SK-N-SH (cell line): ENCODE data around the gene DHDH. TPM values are rescaled to one million over a fixed set of nuclear protein-coding genes. Genes with fewer than 3 reads are reported as not detected.

Source experiments
- CTCF ChIA-PET: fragments of 300-600, 350-600 bp; formaldehyde crosslinking; extraction: SDS; loops from one replicate; lab custom pipeline; 2021; lab: Yijun Ruan, JAX
- POLR2A ChIA-PET: fragments of 350-600 bp; sonication (Branson Sonifier 250); formaldehyde crosslinking; extraction: SDS; loops from one replicate; lab custom pipeline; 2020; ENCODE audit warnings: antibody characterized with exemption, inconsistent platforms; lab: Yijun Ruan, JAX
- DNase-seq: peaks from one replicate; pipeline ENCODE4 v3.0.0; 2012
- H2AFZ ChIP-seq: fragments of 200-600 bp; sonication (generic); 2 replicates; pipeline ENCODE4 v1.8.1; 2016; ENCODE audit warnings: antibody characterized with exemption, mild to moderate bottlenecking, low read depth
- H3F3A ChIP-seq: fragments of 200-600 bp; sonication (generic); replicated peaks from 2 replicates; pipeline ENCODE3; 2016; ENCODE audit warnings: antibody characterized with exemption, mild to moderate bottlenecking; ENCODE audit not compliant: insufficient read depth
- H3K27ac ChIP-seq, 2 experiments: fragments of 200-500 bp in 1 of 2; fragments of 200-600 bp in 1 of 2; sonication (Bioruptor generic) in 1 of 2; sonication (generic), shearing (Covaris generic) in 1 of 2; 2 replicates each; pipeline versions ENCODE4 v1.5.1 to v1.6.1; 2014 to 2016; ENCODE audit warnings: low read depth in 2 of 2, inconsistent platforms in 1 of 2, low read length in 1 of 2, mild to moderate bottlenecking in 1 of 2, mixed read lengths in 1 of 2
- H3K27me3 ChIP-seq: fragments of 200-600 bp; sonication (generic), shearing (Covaris generic); 2 replicates; pipeline ENCODE4 v1.6.1; 2016; ENCODE audit warnings: mixed run types; ENCODE audit not compliant: insufficient read depth
- H3K36me3 ChIP-seq, 2 experiments: fragments of 200-500 bp in 1 of 2; fragments of 200-600 bp in 1 of 2; sonication (Bioruptor generic) in 1 of 2; sonication (generic) in 1 of 2; replicated peaks in 1 of 2; 2 replicates each; pipeline versions ENCODE3 to v1.5.1; 2014 to 2016; ENCODE audit warnings: low read length in 1 of 2, mild to moderate bottlenecking in 1 of 2; ENCODE audit not compliant: insufficient read depth in 2 of 2, control insufficient read depth in 1 of 2
- H3K4me1 ChIP-seq, 2 experiments: fragments of 200-500 bp in 1 of 2; fragments of 200-600 bp in 1 of 2; sonication (Bioruptor generic) in 1 of 2; sonication (generic), shearing (Covaris generic) in 1 of 2; 2 replicates each; pipeline versions ENCODE4 v1.5.1 to v1.6.1; 2014 to 2016; ENCODE audit warnings: low read depth in 1 of 2, low read length in 1 of 2, mixed run types in 1 of 2; ENCODE audit not compliant: insufficient read depth in 2 of 2, control insufficient read depth in 1 of 2
- H3K4me2 ChIP-seq: fragments of 200-600 bp; sonication (generic), shearing (Covaris generic); 2 replicates; pipeline ENCODE4 v1.6.1; 2017; ENCODE audit warnings: mixed run types
- H3K4me3 ChIP-seq, 2 experiments: fragments of 200-500 bp in 1 of 2; fragments of 200-600 bp in 1 of 2; sonication (Bioruptor generic) in 1 of 2; sonication (generic), shearing (Covaris generic) in 1 of 2; 2 replicates each; pipeline versions ENCODE4 v1.5.1 to v1.8.1; 2014 to 2016; ENCODE audit warnings: low read depth in 2 of 2, inconsistent platforms in 1 of 2, low read length in 1 of 2, mild to moderate bottlenecking in 1 of 2, mixed read lengths in 1 of 2, moderate library complexity in 1 of 2
- H3K79me2 ChIP-seq: fragments of 200-600 bp; sonication (generic); 2 replicates; pipeline ENCODE4 v1.8.1; 2017; ENCODE audit warnings: mild to moderate bottlenecking; ENCODE audit not compliant: insufficient read depth
- H3K9ac ChIP-seq: fragments of 200-600 bp; sonication (generic); 2 replicates; pipeline ENCODE4 v1.6.1; 2017; ENCODE audit warnings: mixed run types
- H3K9me2 ChIP-seq: fragments of 200-600 bp; sonication (generic); 2 replicates; pipeline ENCODE4 v1.6.1; 2017; ENCODE audit warnings: mixed run types
- H3K9me3 ChIP-seq: fragments of 200-600 bp; sonication (generic); 2 replicates; pipeline ENCODE4 v1.6.1; 2017; ENCODE audit warnings: mixed run types, mild to moderate bottlenecking, moderate library complexity
- H4K20me1 ChIP-seq: fragments of 200-600 bp; sonication (generic); 2 replicates; pipeline ENCODE4 v1.6.1; 2017; ENCODE audit warnings: mild to moderate bottlenecking, mixed run types; ENCODE audit not compliant: insufficient read depth
- ELF1 ChIP-seq: IDR thresholded peaks from 2 replicates; pipeline ENCODE4 v1.4.0; 2012
- FOXJ3 ChIP-seq: sonication (generic); formaldehyde crosslinking; IDR thresholded peaks from 2 replicates; pipeline ENCODE4 v1.5.1; 2020; ENCODE audit warnings: mild to moderate bottlenecking, missing genetic modification reagents
- GABPA ChIP-seq: IDR thresholded peaks from 2 replicates; pipeline ENCODE4 v1.4.0; 2012; ENCODE audit warnings: low read depth, mild to moderate bottlenecking
- JUND ChIP-seq: IDR thresholded peaks from 2 replicates; pipeline ENCODE4 v1.4.0; 2012
- MEF2A ChIP-seq: IDR thresholded peaks from 2 replicates; pipeline ENCODE4 v1.4.0; 2012; ENCODE audit warnings: low read depth, borderline replicate concordance
- NRF1 ChIP-seq: IDR thresholded peaks from 2 replicates; pipeline ENCODE4 v1.6.1; 2012; ENCODE audit warnings: low read depth, mild to moderate bottlenecking, low read length
- REST ChIP-seq: IDR thresholded peaks from 2 replicates; pipeline ENCODE4 v1.6.1; 2012; ENCODE audit warnings: mild to moderate bottlenecking, low read depth, low read length, moderate library complexity
- SIN3A ChIP-seq: IDR thresholded peaks from 2 replicates; pipeline ENCODE4 v1.6.1; 2012; ENCODE audit warnings: low read depth, mild to moderate bottlenecking, low read length, moderate library complexity, borderline replicate concordance
- SMC3 ChIP-seq: IDR thresholded peaks from 2 replicates; pipeline ENCODE4 v1.6.1; 2012; ENCODE audit warnings: low read depth, low read length, improper control_type of control experiment
- TCF12 ChIP-seq: IDR thresholded peaks from 2 replicates; pipeline ENCODE4 v1.4.0; 2012
- USF2 ChIP-seq: fragments of 150-350 bp; IDR thresholded peaks from 2 replicates; pipeline ENCODE4 v1.6.1; 2017; ENCODE audit warnings: antibody characterized with exemption, low read length, low read depth, borderline replicate concordance
- YY1 ChIP-seq: IDR thresholded peaks from 2 replicates; pipeline ENCODE4 v1.4.0; 2012; ENCODE audit warnings: low read depth, mild to moderate bottlenecking
- WGBS: methylation state at CpG from one replicate; pipeline ENCODE4 v1.1.6; 2017; ENCODE audit warnings: low lambda C conversion rate; 5-methylcytosine and 5-hydroxymethylcytosine counted together
- polyA plus RNA-seq, 3 experiments: library from polyadenylated mRNA; depleted of rRNA; stranded (reverse); fragments of >200 nt; gene quantifications; 2 replicates each; pipeline ENCODE4 v1.2.3, GENCODE V29; 2012
- TF ChIP-seq, protein P1 (sequence below): IDR thresholded peaks from 2 replicates; pipeline ENCODE4 v1.4.0; 2012; ENCODE audit warnings: low read depth, borderline replicate concordance

The DHDH gene
- polyA plus RNA-seq, 1 of the 3 experiments (the other 2 are of a cell fraction), result 0.72 TPM

DNA sequence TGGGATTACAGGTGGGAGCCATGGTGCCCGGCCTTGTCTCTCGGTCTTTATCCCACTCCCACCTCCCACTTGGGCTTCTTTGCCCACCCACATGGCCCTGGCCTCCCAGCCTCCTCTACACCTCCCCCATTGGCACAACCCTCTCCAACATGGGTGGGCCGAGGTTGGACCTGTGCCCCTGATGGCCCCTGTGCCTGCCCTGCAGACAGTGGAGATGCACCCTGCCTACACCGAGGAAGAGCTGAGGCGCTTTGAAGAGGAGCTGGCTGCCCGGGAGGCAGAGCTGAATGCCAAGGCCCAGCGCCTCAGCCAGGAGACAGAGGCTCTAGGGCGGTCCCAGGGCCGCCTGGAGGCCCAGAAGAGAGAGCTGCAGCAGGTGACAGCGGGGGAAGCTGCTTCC is 12.6 kb upstream of the DHDH start:
- DNase-seq, result no peak
- H3K9me2 ChIP-seq, result no peaks in the 10 kb centered on the region
- no peak overlapping the region for H3K4me2 ChIP-seq
- ChIA-PET POLR2A (interaction anchor here (0.7 kb wide), 1 partner anchor 10 kb away, joined by 3 read pairs; no protein-coding TSS in a partner anchor), CTCF (interaction anchor here (1.6 to 1.7 kb wide), 2 partner anchors 50 to 79 kb away, joined by 3 to 5 read pairs; no protein-coding TSS in a partner anchor)
- no peak overlapping the region for H2AFZ ChIP-seq
- H3K27ac ChIP-seq, result no peak overlapping the region
- H3K27me3 ChIP-seq, result no peaks in the 10 kb centered on the region
- H3K4me1 ChIP-seq, result 0 out of 4 replicates have a peak, but pooled peaks cover 0 to 4% of the 10 kb centered on the region in 2 experiments
- whole genome bisulfite sequencing, result 90% methylated on average over 10 of the region's 10 CpGs
- no peaks in the 10 kb centered on the region for H3K9me3 ChIP-seq
- no peak overlapping the region for H3K4me3 ChIP-seq
- H3K9ac ChIP-seq, result no peak overlapping the region
- TF ChIP-seq YY1 (no peak), TCF12 (no peak), USF2 (no peak), MEF2A (no peak), GABPA (no peak), JUND (no peak), SMC3 (no peak), ELF1 (no peak), NRF1 (no peak), SIN3A (no peak), FOXJ3 (CRISPR knock-in tag) (no peak), REST (no peak)
- TF ChIP-seq, protein P1, sequence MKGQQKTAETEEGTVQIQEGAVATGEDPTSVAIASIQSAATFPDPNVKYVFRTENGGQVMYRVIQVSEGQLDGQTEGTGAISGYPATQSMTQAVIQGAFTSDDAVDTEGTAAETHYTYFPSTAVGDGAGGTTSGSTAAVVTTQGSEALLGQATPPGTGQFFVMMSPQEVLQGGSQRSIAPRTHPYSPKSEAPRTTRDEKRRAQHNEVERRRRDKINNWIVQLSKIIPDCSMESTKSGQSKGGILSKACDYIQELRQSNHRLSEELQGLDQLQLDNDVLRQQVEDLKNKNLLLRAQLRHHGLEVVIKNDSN, result no peak
- no peaks in the 10 kb centered on the region for H3K79me2 ChIP-seq
- no peaks in the 10 kb centered on the region for H4K20me1 ChIP-seq
- peaks cover 9 to 16% of the 10 kb centered on the region in 2 experiments for H3K36me3 ChIP-seq
- peaks cover 6% of the 10 kb centered on the region for H3F3A ChIP-seq
